GM18511 (cell line): Measurements from ENCODE around the gene HIC1.

ENCODE experiments used
- ATAC-seq: cut with Tn5 transposase; IDR thresholded peaks from one replicate; pipeline ENCODE4 v1.9.1; 2021; ENCODE audit warnings: mild to moderate bottlenecking, moderate library complexity; ENCODE audit not compliant: unreplicated experiment

HIC1 gene

DNA sequence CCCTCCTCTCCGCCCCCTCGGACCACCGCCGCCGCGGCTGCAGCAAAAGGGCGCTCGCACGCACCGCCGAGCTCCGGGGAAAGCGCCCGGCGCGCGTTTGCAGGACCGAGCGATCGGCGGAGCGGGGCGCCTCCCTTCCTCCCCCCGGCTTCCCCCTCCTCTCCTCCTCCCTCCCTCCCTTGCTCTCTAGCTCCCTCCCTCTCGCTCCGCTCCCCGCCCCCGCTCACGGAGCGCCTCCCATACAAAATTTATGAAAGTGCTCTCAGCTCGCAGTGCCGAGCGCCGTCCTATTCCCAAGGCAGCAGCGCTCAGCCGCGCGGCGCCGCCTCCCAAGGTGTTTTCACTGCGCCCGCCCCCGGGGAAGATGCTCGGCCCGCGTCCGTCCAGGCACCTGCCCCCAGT is 29.7 kb upstream of the HIC1 start, which contains the start of gene RTN4RL1:
Gene RTN4RL1 (minus strand): TSS at position 115 of the 402 bp plus-strand sequence. CDS start 469 bp downstream, outside the sequence.
- no peak for ATAC-seq

DNA sequence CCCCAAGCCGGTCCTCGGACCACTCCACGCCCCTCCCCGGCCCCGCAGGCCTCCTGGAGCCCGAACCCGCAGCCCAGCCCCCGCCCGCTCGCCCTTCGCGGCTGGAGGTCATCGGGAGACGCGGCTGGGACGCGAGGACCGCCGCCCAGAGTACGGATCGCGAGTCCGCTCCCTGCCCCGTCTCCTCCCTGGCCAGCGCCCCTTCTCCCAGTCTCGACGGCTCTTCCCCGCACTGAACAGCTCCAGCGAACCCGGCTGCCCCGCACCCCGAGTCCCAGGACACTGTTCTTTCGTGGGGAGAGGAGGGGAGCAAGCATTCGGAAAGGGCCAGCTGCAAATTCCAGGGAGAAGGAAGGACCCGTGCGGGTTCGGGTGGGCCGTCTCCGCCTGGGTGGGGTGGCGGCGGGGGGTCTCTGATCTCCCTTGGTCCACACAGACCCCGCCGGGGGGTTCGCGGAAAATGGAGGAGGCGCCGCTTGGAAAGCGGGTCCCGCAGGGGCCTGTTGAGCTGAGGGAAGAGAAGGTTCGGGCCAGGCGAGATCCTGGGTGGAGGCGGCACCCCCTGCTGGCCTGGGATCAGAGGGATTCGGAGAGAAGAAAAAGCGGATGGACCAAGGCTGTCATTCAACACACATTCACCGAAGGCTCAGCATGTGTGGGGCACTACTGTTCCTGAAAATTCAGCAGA is 29.1 kb upstream of the HIC1 start:
- ATAC-seq = no peak

DNA sequence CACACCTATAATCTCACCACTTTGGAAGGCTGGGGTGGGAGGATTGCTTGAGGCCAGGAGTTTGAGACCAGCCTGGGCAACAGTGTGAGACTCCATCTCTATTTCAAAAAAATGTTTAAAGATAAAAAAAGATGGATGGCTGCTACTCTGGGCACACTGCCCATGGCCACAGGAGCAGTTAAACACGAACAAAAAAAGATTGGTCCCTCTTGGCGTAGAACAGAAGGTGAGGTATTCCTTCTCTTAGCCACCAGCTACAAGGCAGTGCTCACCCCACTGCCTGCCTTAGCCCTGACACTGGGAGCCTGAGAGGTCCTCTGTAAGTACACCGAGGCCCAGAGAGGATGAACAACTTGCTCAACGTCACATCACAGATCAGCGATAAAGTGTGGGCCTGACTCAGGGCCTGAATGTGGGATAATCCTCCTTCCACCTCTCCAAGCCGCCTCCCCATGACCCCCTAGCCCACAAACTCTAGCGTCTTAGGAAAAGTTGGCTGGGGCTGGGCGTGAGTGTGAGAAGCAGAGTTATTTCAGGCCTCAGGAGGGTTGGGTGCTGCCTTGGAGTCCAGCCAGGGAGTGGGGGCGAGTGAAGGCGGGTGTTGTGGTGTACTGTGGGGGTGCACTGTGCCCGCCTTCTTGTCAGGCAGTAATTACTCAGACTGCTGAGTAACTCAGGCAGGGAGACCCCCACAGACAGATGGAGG is 27.2 kb upstream of the HIC1 start:
- ATAC-seq = no peak

DNA sequence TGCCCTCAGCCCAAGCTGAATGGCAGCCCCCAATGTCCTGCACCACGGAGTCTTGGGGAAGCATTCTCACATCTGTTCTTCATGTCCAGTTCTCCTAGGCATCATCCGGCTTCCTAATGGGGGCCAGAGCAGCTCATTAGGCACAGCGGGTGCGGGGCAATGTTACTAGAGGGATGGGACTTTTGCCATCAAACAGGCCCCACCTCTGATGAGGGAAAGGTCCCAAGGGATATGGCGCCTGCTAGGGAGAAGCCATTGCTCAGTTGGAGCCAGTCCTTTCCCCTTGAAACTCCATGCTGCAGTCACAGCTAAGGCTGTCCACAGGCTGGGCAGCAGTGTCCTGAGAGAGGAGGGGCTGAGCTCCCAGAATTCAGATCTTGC is 26.7 kb upstream of the HIC1 start:
- ATAC-seq = no peak

DNA sequence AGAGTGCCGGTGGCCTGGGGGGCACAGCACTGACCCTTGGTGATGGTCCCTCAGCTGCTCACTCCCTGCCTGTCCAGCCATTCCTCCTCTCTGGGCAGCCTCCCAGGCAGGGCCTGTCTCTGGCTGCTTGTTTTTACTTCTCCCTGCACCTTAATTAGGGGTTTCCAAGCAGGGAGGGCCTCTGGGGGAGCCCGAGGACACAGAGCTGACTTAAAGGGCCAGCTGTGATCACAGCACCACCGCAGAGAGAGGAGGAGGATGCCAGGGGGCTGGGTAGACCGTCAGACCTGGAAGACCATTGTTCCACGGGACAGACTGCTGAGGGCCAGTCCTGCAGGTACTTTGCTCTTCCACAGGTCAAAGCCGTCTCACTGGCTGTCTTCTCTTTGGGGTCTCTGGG is 26.2 kb upstream of the HIC1 start:
- ATAC-seq = no peak

DNA sequence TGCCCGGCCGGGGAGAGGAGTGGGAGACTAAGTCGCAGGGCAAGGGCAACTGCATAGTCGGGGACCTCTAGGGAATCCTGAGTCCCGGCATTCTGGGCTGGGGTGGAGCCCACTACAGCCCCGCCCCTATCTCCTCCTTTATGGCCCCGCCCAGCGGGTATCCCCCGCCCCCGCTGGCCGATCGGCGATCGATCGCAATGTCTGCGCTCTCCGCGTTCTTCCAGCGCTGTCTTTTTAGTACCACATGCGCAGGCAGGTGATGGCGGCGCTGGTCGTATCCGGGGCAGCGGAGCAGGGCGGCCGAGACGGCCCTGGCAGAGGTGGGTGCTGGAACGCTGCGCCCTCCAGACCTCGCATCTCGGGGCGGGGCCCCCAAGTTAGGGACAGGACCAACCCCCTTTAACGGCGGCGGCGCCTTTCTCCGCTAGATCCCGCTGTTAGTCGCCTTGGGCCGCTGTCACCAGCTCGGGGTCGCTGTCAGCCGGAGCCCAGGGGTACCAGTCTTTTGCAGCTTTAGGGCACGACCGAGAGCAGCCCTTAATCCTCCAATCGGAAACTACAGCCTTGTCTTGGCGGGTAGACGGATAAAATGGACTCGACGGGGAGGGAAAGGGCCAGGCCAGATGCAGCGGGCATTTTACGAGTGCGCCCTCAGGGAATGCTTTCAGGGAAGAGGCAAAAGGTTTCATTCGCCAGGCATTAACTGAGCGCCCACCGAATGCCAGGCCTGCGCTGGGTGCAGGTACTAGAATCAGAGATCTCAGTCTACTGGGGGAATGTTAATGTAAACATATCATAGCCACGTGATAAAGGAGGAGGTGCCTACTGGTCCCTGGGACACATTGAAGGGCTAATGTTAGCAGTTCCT is 24.8 kb upstream of the HIC1 start, which contains the start of gene DPH1:
Gene DPH1 (plus strand): TSS at position 243 of the 868 bp plus-strand sequence. CDS start 17 bp downstream, at position 260.
- peak; percentile 85 for ATAC-seq

DNA sequence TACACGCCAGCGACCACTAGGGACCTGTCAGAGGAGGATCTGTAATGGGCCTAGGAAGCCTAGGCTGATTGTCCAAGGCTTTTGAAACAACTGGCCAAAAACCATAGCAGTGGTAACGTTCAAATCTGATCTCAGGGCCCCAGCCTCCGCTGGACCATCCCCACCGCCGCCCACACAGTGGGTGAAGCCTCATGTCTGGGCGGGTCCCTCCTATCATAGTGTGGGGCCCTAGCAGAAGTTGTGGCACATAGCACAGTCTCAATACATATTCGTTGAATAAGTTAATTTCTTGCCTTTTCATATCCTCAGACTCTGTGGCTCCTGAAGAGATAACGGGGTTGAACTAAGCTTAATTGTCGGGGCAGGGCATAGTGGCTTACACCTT is 24.1 kb upstream of the HIC1 start:
- peak; percentile 28 for ATAC-seq

DNA sequence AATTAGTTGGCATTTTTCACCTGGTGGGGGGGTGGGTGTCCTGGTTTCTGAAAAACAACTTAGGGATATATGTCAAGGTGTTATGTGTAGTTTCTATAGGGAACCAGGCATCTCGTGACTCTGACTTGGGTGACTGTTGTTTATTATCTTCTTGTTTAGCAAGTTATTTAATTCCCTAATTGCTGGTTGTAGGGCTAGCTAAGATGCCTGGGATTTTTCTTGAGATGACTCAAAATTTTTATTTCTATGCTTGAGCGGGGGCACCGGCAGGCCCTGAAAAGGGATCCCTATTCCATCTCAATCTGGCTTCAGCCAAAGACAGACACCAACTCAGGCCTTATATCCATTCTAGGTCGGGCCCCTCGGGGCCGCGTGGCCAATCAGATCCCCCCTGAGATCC is 21.8 kb upstream of the HIC1 start:
- no peak for ATAC-seq

DNA sequence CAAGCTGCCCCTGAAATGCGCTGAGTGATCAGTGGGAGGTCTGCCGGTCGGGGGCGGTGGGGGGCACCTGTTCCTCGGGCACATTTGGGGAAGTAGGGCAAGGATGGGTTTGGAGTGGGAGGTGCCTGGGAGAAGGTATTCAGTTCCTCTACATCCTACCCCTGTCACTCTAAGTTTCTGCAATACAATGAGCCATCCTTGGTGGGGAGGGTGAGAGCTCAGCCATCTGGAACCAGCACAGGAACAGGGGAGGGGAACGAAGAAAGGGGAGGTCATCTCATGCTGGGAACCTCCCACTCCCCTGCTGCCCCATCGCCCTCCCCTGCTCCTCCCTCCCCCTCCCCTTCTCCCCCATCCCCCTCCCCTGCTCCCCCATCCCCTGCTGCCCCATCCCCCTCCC is 20.7 kb upstream of the HIC1 start:
- no peak for ATAC-seq

DNA sequence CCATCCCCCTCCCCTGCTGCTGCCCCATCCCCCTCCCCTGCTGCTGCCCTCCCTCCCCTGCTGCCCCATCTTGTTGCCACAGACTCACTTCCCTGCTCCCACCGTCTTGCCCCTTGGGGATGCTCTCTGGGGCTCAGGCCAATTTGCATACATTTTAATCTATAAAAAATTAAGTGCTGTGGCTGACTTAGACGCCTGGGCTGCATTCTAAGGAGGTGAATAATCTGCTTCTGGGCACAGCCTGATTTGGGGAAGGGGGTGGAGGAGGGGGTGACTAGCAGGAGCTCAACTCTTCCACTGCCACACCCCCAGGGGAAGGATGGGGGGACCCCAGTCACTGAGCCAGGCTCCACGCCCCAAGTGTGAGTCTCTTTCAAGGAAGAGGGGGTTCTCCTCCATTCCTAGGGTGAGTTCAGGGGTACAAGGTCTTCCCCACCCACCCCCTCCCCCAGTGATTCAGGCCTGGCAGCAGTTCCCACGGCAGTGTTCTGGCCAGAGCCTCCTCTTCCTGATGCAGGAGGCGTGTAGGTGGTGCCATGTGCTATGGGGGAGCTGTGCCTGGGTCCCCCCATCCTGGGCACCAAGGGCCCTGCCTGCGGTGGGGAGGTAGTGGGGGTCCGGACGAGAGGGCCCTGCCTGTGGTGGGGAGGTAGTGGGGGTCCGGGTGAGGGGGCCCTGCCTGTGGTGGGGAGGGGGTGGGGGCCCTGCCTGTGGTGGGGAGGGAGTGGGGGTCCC is 19.9 kb upstream of the HIC1 start:
- ATAC-seq = no peak

DNA sequence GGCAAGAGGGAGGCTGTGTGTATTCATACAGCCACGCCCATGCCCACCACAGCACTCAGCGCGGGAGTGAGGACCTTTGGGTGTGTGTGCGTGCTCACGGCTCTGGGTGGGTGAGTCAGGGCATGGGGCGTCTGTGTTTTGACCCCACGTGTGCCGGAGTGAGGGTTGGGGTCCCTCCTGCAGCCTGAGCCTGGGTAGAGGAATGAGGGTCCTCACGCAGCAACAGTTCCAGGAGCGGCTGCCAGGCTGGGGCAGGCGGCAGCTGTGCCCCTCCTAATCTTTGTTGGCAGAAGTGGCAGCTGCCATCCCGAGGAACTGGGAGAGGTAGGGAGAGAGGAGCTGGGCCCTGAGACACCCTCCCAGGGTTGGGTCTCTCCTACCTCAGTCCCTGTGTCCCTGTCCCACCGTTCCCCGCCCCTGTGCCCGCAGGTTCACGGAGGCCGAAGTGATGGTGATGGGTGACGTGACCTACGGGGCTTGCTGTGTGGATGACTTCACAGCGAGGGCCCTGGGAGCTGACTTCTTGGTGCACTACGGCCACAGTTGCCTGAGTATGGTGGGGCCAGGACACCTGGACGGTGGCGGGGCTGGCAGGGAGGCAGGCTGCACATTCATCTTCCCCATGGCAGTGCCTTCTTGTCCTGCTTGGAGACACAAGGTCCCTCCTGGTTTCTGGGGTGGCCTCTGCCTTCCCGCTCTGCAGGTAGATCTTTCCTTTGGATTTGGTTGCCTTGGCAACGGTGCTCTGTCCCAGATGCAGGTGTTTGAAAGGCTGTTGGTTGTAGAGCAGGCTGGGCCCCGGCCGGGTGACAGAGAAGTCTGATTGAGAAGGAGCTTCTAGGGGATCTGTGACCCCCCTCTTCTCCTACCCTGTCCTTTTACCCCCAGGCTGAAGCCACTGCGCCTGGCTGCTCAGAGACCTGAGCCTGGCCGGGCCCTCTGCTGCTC is 19.1 kb upstream of the HIC1 start:
- no peak for ATAC-seq

DNA sequence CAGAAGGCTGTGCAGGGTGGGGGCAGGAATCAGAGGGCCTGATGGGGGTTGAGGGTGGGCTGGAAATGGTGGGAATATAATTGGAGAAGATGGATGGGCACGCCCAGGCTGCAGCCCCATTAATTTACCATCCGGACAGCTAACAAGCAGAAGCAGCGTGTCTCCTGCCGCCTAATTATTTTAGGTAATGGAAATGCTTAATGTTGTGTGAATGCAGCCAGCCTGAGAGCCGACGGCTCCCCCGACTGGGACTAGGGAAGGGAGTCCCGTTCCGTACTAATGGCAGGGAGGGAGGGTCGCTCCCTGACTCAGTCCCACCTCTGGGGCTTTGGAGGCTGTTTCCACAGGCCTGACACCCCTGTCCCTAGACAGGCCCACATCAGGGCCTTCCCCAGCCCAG is 17.7 kb upstream of the HIC1 start:
- no peak for ATAC-seq

DNA sequence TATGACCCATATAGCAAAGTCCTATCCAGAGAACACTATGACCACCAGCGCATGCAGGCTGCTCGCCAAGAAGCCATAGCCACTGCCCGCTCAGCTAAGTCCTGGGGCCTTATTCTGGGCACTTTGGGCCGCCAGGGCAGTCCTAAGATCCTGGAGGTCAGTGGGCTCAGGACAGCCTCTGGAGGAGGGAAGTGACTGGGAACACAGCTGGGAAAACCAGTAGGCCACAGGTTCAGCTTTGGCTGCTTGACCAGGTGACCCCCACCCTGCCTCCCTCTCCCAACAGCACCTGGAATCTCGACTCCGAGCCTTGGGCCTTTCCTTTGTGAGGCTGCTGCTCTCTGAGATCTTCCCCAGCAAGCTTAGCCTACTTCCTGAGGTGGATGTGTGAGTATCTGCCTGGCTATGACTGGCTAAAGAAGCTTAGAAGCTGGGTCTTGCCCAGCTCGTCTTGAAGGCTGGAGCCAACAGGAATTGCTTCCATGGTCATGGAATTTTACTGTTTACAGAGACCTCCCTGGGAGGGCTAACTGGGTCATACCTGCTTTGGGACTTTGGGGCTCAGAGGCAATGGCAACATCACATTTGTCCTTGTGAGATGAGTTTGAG is 14.6 kb upstream of the HIC1 start:
- ATAC-seq = no peak

DNA sequence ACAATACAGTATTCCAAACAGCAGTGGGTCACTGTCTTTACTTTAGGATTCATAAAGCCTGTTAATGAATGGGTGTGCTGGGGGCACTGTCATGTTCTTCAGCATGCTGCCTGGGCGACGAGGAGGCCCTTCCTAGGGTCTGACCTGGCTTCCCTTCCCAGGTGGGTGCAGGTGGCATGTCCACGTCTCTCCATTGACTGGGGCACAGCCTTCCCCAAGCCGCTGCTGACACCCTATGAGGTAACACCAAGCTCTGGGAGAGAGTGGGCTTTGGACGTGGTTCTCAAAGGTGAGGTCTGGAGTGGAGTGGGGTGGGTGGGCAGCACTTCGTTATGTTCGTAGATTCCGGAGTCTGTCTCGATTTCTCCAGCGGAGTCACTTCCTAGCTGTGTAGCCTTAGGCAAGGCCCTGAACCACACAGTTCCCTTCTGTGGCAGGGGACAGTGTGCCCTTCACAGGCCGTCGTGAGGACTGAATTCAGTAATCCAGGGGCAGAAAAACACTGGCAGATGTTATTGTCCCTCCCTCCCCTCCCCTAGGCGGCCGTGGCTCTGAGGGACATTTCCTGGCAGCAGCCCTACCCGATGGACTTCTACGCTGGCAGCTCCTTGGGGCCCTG is 13.9 kb upstream of the HIC1 start:
- no peak for ATAC-seq

DNA sequence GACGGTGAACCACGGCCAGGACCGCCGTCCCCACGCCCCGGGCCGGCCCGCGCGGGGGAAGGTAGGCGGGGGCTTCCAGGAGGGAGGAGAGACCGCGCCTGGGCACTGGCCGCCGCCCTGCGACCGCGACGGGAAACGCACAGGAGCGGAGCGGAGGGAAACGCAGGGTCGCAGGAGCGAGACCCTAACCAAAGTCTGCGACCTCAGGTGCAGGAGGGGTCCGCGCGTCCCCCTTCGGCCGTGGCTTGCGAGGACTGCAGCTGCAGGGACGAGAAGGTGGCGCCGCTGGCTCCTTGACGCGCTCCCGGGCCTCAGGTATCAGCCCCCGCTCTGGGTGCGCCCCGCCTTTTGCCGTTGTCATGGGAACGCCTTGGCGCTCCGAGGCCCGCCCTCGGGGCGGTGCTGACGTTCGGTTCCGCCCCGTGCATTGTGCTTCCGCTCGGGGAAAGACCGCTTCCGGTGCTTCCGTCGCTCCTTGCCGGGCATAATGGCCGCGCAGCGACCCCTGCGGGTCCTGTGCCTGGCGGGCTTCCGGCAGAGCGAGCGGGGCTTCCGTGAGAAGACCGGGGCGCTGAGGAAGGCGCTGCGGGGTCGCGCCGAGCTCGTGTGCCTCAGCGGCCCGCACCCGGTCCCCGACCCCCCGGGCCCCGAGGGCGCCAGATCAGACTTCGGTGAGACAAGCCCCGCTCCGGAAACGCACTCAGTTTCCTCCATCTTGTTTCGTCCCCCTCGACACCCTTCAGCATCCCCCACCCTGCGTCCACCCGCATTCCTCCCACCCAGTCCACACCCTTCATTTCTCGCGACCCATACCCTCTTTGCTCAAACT is 13.1 kb upstream of the HIC1 start, which contains the start of gene OVCA2:
Gene OVCA2 (plus strand): TSS at position 462 of the 829 bp plus-strand sequence. CDS start 26 bp downstream, at position 488.
- ATAC-seq = peak; percentile 95

DNA sequence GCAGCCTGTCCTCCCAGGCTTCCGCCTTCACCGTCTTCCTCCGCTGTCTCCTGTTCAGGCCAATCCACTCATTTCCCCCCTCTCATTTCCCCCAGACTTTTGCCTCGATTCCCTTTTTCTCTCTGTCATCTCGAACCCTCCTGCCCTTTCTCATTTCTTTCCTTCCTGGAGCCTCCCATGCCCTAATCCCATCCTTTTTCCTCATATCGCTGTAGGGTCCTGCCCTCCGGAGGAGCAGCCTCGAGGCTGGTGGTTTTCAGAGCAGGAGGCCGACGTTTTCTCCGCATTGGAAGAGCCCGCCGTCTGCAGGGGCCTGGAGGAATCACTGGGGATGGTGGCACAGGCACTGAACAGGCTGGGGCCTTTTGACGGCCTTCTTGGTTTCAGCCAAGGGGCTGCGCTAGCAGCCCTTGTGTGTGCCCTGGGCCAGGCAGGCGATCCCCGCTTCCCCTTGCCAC is 12.5 kb upstream of the HIC1 start:
- ATAC-seq = no peak

DNA sequence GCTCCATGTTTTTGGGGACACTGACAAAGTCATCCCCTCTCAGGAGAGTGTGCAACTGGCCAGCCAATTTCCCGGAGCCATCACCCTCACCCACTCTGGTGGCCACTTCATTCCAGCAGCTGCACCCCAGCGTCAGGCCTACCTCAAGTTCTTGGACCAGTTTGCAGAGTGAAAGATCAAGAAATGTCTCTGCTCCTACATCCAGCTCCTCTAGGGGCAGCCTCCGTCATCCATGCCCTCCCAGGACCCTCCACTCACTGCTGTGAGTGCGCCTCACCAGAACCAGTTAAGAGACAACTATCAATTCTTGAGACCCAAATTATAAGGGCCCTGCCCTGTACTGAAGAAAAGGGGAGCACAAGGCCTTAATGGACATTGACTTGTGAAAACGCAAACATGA is 12.0 kb upstream of the HIC1 start:
- no peak for ATAC-seq

DNA sequence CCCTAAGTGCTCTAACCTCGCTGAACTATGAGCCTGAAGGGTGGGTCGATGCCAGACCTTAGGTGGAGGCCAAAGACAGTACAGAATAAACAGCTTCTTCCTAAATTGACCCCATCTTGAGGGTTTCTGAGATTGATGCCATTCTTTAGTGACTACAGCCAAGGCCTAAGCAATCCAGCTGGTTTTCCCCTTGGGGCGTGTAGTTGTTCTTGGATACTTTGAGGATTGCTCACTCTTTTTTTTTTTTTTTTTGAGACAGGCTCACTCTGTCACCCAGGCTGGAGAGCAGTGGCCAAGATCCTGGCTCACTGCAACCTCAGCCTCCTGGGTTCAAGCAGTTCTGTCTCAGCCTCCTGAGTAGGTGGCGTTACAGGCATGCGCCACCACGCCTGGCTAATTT is 11.1 kb upstream of the HIC1 start:
- no peak for ATAC-seq
